GM06990 (cell line): ENCODE data around the gene DUSP2.
"Not testable (repeated sequence)": the region's sequence is repeated elsewhere in the genome, so short reads cannot be mapped to it uniquely, and the experiment has no call there.

ENCODE experiments used
- DNase-seq: peaks from one replicate; pipeline ENCODE4 v3.0.0-alpha.2; 2011; ENCODE audit not compliant: insufficient read length; ENCODE audit errors: extremely low read depth
- H3K27me3 ChIP-seq: replicated peaks from 2 replicates; pipeline ENCODE4 v1.6.0; 2011; ENCODE audit warnings: low read length; ENCODE audit not compliant: control insufficient read depth, insufficient read depth
- H3K36me3 ChIP-seq: 2 replicates; pipeline ENCODE4 v1.5.1; 2011; ENCODE audit warnings: low read length; ENCODE audit not compliant: control insufficient read depth, insufficient read depth
- H3K4me3 ChIP-seq: replicated peaks from 2 replicates; pipeline ENCODE4 v1.5.1; 2011; ENCODE audit warnings: low read depth, mild to moderate bottlenecking, control low read depth, low read length
- CTCF ChIP-seq: IDR thresholded peaks from 2 replicates; pipeline ENCODE4 v1.5.1; 2011; ENCODE audit warnings: low read length, control low read depth, mild to moderate bottlenecking, inconsistent platforms; ENCODE audit not compliant: insufficient read depth, poor library complexity, severe bottlenecking

The DUSP2 gene

DNA sequence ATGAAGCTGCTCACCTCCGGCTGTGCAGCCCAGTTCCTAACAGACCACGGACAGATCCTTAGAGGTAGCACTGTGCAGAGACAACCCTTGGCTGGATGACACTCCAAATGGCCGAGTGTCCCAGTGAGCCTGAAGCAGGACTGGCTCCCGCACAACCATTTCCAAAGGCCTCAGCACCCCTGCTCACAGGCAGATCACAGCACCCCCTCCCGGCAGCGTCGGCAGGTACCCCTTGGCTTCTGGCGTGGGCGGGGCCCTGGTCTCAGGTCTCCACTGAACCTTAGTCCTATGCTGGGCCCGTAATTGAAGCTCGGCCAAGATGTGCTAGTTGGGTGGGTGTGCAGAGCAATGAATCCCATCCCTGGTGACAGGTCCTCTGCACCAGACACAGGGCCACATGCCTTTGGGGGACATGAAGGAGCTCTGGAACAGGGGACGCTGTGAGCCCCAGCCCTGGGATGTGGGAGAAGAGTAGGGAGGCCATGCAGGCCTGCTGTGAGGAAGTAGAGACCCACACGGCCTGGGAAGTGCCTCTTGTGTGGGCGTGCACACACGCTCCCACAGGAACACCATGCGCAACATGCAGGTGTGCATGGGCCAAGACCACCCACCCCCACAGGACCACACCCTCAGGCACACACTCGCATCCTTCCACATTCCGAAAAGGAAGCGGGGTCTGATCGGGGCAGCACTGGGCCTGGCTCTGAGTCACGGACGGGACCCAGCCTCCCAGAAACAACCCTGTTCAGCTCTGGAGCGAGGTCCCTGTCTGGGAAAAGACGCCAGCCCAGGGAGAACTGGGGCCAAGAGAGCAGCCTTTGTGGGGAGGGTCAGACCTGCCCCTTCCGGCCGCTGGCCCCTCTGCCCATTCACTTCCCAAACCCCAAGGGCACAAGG is 2.8 kb downstream of the DUSP2 start:
- peak overlapping the region; percentile 97 for H3K4me3 ChIP-seq

DNA sequence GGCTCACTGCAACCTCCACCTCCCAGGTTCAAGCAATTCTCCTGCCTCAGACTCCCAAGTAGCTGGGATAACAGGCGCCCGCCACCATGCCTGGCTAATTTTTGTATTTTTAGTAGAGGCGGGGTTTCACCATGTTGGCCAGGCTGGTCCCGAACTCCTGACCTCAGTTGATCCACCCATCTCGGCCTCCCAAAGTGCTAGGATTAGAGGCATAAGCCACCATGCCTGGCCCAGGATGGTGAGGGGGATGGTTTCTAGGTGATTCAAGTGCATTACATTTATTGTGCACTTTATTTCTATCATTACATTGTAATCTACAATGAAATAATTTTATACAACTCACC is 3.6 kb downstream of the DUSP2 start:
- not testable (repeated sequence) for DNase-seq, H3K27me3 ChIP-seq, H3K4me3 ChIP-seq
- H3K36me3 ChIP-seq: peaks cover 18% of the 10 kb centered on the region

More for the DNA sequence above, 2.8 kb downstream of the DUSP2 start:
- TF ChIP-seq CTCF: peak; percentile 75
- Histone ChIP-seq H3K36me3 (peaks cover 18% of the 10 kb centered on the region), H3K27me3 (no peaks in the 10 kb centered on the region)
- peak; percentile 86 for DNase-seq

GRCh38 chr2:96140941-96141623 is 4.2 kb downstream of the DUSP2 start:
- no peaks in the 10 kb centered on the region for H3K27me3 ChIP-seq
- DNase-seq: no peak
- TF ChIP-seq CTCF: no peak
- peaks cover 18% of the 10 kb centered on the region for H3K36me3 ChIP-seq
- H3K4me3 ChIP-seq: peak overlapping the region; percentile 16; the same call in 1 of the 2 replicates

GRCh38 chr2:96139181-96139758 is 6.0 kb downstream of the DUSP2 start:
- no peak overlapping the region for H3K4me3 ChIP-seq
- peaks cover 18% of the 10 kb centered on the region for H3K36me3 ChIP-seq
- no peak for DNase-seq
- no peaks in the 10 kb centered on the region for H3K27me3 ChIP-seq
- no peak for TF ChIP-seq CTCF

GRCh38 chr2:96138179-96139145 is 6.8 kb downstream of the DUSP2 start, which contains the start of gene ASTL:
Gene ASTL (minus strand): TSS chr2:96138502. CDS start chr2:96138436, 66 bp downstream.
- Histone ChIP-seq H3K4me3 (no peak within 1 kb of the TSS), H3K27me3 (no peaks in the 10 kb centered on the region), H3K36me3 (peaks cover 11% of the 10 kb centered on the region)
- peak; percentile 76 for TF ChIP-seq CTCF
- peak; percentile 56 for DNase-seq
